ENCODE results near the gene BLOC1S6. TPM values are rescaled to one million over a fixed set of nuclear protein-coding genes. Genes with fewer than 3 reads are reported as not detected.

Gene BLOC1S6
- total and polyA plus RNA-seq, 7 donors, result 14.3 to 55.2 (median 31.7) TPM

GRCh38 chr15:45641999-45642932 is 55.1 kb downstream of the BLOC1S6 start:
- H3K27ac ChIP-seq, result peak overlapping the region; percentile 97
- H3K4me1 ChIP-seq, result peaks cover 96% of the 10 kb centered on the region
- intact Hi-C loops (cut with DNase I), result no loop called here
- H3K9me3 ChIP-seq, result no peaks in the 10 kb centered on the region
- 46 to 72% (median 57%) methylated on average over 7 of the region's 7 CpGs for WGBS, 3 donors
- H3K4me3 ChIP-seq, result peak overlapping the region; percentile 6
- no peak for TF ChIP-seq CTCF (IDR thresholded peaks at IDR 0.05)
- no peaks in the 10 kb centered on the region for H3K27me3 ChIP-seq (ENCODE audit: insufficient read depth in 3 of 3, low read length in 2 of 3)
- peak; percentile 45 to 57 for DNase-seq
- peak; percentile 12 to 30 (median 20) for ATAC-seq
- H3K36me3 ChIP-seq (ENCODE audit: insufficient read depth in 1 of 2, low read depth in 1 of 2), result no peaks in the 10 kb centered on the region

GRCh38 chr15:45644437-45644836 is 57.3 kb downstream of the BLOC1S6 start:
- Histone ChIP-seq H3K36me3 (ENCODE audit: insufficient read depth in 1 of 2, low read depth in 1 of 2) (no peaks in the 10 kb centered on the region), H3K27me3 (ENCODE audit: insufficient read depth in 3 of 3, low read length in 2 of 3) (no peaks in the 10 kb centered on the region), H3K27ac (peak overlapping the region; percentile 97), H3K4me3 (no peak overlapping the region), H3K4me1 (peaks cover 92% of the 10 kb centered on the region), H3K9me3 (no peaks in the 10 kb centered on the region)
- ATAC-seq (no peak), DNase-seq (no peak)
- TF ChIP-seq CTCF (IDR thresholded peaks at IDR 0.05), result no peak
- WGBS, 3 donors, result 63 to 94% (median 89%) methylated on average over 2 of the region's 2 CpGs
- intact Hi-C loops (cut with DNase I), result no loop called here

GRCh38 chr15:45645026-45645980 is 58.1 kb downstream of the BLOC1S6 start:
- H3K4me3 ChIP-seq, result no peak overlapping the region
- no peaks in the 10 kb centered on the region for H3K9me3 ChIP-seq
- H3K36me3 ChIP-seq (ENCODE audit: insufficient read depth in 1 of 2, low read depth in 1 of 2), result no peaks in the 10 kb centered on the region
- no peak for TF ChIP-seq CTCF (IDR thresholded peaks at IDR 0.05)
- ATAC-seq (no peak), DNase-seq (no peak)
- whole genome bisulfite sequencing, 3 donors, result 80 to 88% (median 85%) methylated on average over 9 of the region's 9 CpGs
- peak overlapping the region; percentile 97 for H3K27ac ChIP-seq
- no peaks in the 10 kb centered on the region for H3K27me3 ChIP-seq (ENCODE audit: insufficient read depth in 3 of 3, low read length in 2 of 3)
- intact Hi-C loops (cut with DNase I), result no loop called here
- H3K4me1 ChIP-seq, result peaks cover 92% of the 10 kb centered on the region

GRCh38 chr15:45646220-45646619 is 59.0 kb downstream of the BLOC1S6 start:
- DNase-seq (no peak), ATAC-seq (peak in 1 of 4 donors; percentile 33)
- 37 to 61% (median 47%) methylated on average over 3 of the region's 3 CpGs for WGBS, 3 donors
- Histone ChIP-seq H3K4me1 (peaks cover 84% of the 10 kb centered on the region), H3K27ac (peak overlapping the region; percentile 97), H3K36me3 (ENCODE audit: insufficient read depth in 1 of 2, low read depth in 1 of 2) (peaks cover 0 to 5% of the 10 kb centered on the region in 2 donors), H3K27me3 (ENCODE audit: insufficient read depth in 3 of 3, low read length in 2 of 3) (no peaks in the 10 kb centered on the region), H3K4me3 (no peak overlapping the region), H3K9me3 (no peaks in the 10 kb centered on the region)
- TF ChIP-seq CTCF (IDR thresholded peaks at IDR 0.05), result no peak
- intact Hi-C loops (cut with DNase I), result no loop called here
